H9 (cell line): ENCODE results near the gene TRIM10. TPM values are rescaled to one million over a fixed set of nuclear protein-coding genes. Genes with fewer than 3 reads are reported as not detected.

Experiments used
- DNase-seq: peaks from one replicate; pipeline ENCODE4 v3.0.0-alpha.2; 2017
- H2AFZ ChIP-seq: one replicate; pipeline ENCODE4 v1.6.1; 2013; ENCODE audit warnings: mild to moderate bottlenecking, low read length, control low read depth, moderate library complexity
- H2AK5ac ChIP-seq: 2 replicates; pipeline ENCODE4 v1.6.1; 2013; ENCODE audit warnings: low read length, control low read depth, mixed read lengths; ENCODE audit not compliant: insufficient read length
- H2BK120ac ChIP-seq: one replicate; pipeline ENCODE4 v1.6.1; 2013; ENCODE audit warnings: low read depth, mild to moderate bottlenecking, low read length, control low read depth, inconsistent platforms; ENCODE audit not compliant: poor library complexity, severe bottlenecking
- H2BK12ac ChIP-seq: 2 replicates; pipeline ENCODE4 v1.6.1; 2013; ENCODE audit warnings: low read length, control low read depth, mixed read lengths, low read depth; ENCODE audit not compliant: insufficient read length
- H2BK15ac ChIP-seq: 2 replicates; pipeline ENCODE4 v1.6.1; 2013; ENCODE audit warnings: low read depth, low read length, control low read depth
- H2BK20ac ChIP-seq: one replicate; pipeline ENCODE4 v1.6.1; 2013; ENCODE audit warnings: low read depth, mild to moderate bottlenecking, low read length, control low read depth, inconsistent platforms; ENCODE audit not compliant: poor library complexity, severe bottlenecking
- H2BK5ac ChIP-seq: 2 replicates; pipeline ENCODE4 v1.6.1; 2013; ENCODE audit warnings: low read length, control low read depth, mixed read lengths; ENCODE audit not compliant: insufficient read length
- H3K14ac ChIP-seq: 2 replicates; pipeline ENCODE4 v1.6.1; 2013; ENCODE audit warnings: low read length, control low read depth; ENCODE audit not compliant: insufficient read depth
- H3K18ac ChIP-seq: 2 replicates; pipeline ENCODE4 v1.6.1; 2013; ENCODE audit warnings: low read depth, mild to moderate bottlenecking, mixed read lengths, low read length, control low read depth; ENCODE audit not compliant: insufficient read length
- H3K23ac ChIP-seq: 2 replicates; pipeline ENCODE4 v1.6.1; 2013; ENCODE audit warnings: low read length, control low read depth, mixed read lengths, low read depth; ENCODE audit not compliant: insufficient read length
- H3K23me2 ChIP-seq: 2 replicates; pipeline ENCODE4 v1.6.1; 2013; ENCODE audit warnings: low read depth, mild to moderate bottlenecking, mixed read lengths, low read length, control low read depth; ENCODE audit not compliant: insufficient read length, poor library complexity, severe bottlenecking
- H3K27ac ChIP-seq: 2 replicates; pipeline ENCODE4 v1.5.1; 2013; ENCODE audit warnings: low read length, control low read depth, mixed read lengths, low read depth; ENCODE audit not compliant: insufficient read length
- H3K27me3 ChIP-seq: 2 replicates; pipeline ENCODE4 v1.6.1; 2013; ENCODE audit warnings: low read length, control low read depth, inconsistent platforms; ENCODE audit not compliant: insufficient read depth
- H3K4ac ChIP-seq: 2 replicates; pipeline ENCODE4 v1.6.1; 2013; ENCODE audit warnings: low read depth, mild to moderate bottlenecking, control low read depth, inconsistent platforms, low read length, moderate library complexity
- H3K4me1 ChIP-seq: 2 replicates; pipeline ENCODE4 v1.6.1; 2013; ENCODE audit warnings: low read length, control low read depth, inconsistent platforms; ENCODE audit not compliant: insufficient read depth
- H3K4me2 ChIP-seq: 2 replicates; pipeline ENCODE4 v1.6.1; 2013; ENCODE audit warnings: low read length, control low read depth, mixed read lengths; ENCODE audit not compliant: insufficient read length, insufficient read depth
- H3K56ac ChIP-seq: 2 replicates; pipeline ENCODE4 v1.6.1; 2013; ENCODE audit warnings: low read depth, mild to moderate bottlenecking, mixed read lengths, low read length, control low read depth; ENCODE audit not compliant: insufficient read length
- H3K79me1 ChIP-seq: 2 replicates; pipeline ENCODE4 v1.6.1; 2013; ENCODE audit warnings: low read depth, mild to moderate bottlenecking, moderate library complexity, low read length, control low read depth, inconsistent platforms; ENCODE audit not compliant: insufficient read depth, poor library complexity, severe bottlenecking
- H3K79me2 ChIP-seq: 2 replicates; pipeline ENCODE4 v1.6.1; 2013; ENCODE audit warnings: low read length, control low read depth, inconsistent platforms; ENCODE audit not compliant: insufficient read depth
- H3K9ac ChIP-seq: 2 replicates; pipeline ENCODE4 v1.6.1; 2013; ENCODE audit warnings: low read length, control low read depth, mixed read lengths; ENCODE audit not compliant: insufficient read length; ENCODE audit errors: extremely low read depth
- H3K9me3 ChIP-seq: one replicate; pipeline ENCODE4 v1.6.1; 2013; ENCODE audit warnings: low read depth, low read length, inconsistent platforms; ENCODE audit not compliant: control insufficient read depth
- H3T11ph ChIP-seq: one replicate; pipeline ENCODE4 v1.6.1; 2013; ENCODE audit warnings: mild to moderate bottlenecking, low read length, control low read depth, inconsistent platforms
- H4K20me1 ChIP-seq: one replicate; pipeline ENCODE4 v1.6.1; 2013; ENCODE audit not compliant: control insufficient read depth, insufficient read length, insufficient read depth
- H4K5ac ChIP-seq: 2 replicates; pipeline ENCODE4 v1.6.1; 2013; ENCODE audit warnings: low read depth, mild to moderate bottlenecking, mixed read lengths, low read length, control low read depth; ENCODE audit not compliant: insufficient read length
- H4K8ac ChIP-seq: replicated peaks from 2 replicates; pipeline ENCODE4 v1.6.1; 2013; ENCODE audit warnings: low read length, control low read depth, mixed read lengths, low read depth; ENCODE audit not compliant: insufficient read length
- H4K91ac ChIP-seq: 2 replicates; pipeline ENCODE4 v1.6.1; 2013; ENCODE audit warnings: low read depth, mild to moderate bottlenecking, moderate library complexity, mixed read lengths, low read length, control low read depth; ENCODE audit not compliant: insufficient read length
- H3K27ac Mint-ChIP-seq, 3 experiments: 2 replicates in 2 of 3; 3 replicates in 1 of 3; pipeline ENCODE4 v1.8.0; 2020 to 2021; ENCODE audit warnings: mixed read lengths in 3 of 3, mild to moderate bottlenecking in 1 of 3, moderate library complexity in 1 of 3
- H3K27me3 Mint-ChIP-seq: 2 replicates; pipeline ENCODE4 v1.8.0; 2021; ENCODE audit warnings: low read depth, mild to moderate bottlenecking, moderate library complexity, mixed read lengths
- H3K36me3 Mint-ChIP-seq, 3 experiments: 2 replicates in 2 of 3; 3 replicates in 1 of 3; pipeline ENCODE4 v1.8.0; 2020 to 2021; ENCODE audit warnings: low read depth in 3 of 3, mixed read lengths in 3 of 3; ENCODE audit not compliant: insufficient read depth in 1 of 3
- H3K4me1 Mint-ChIP-seq, 2 experiments: 2 replicates each; pipeline ENCODE4 v1.8.0; 2020; ENCODE audit warnings: mixed read lengths in 2 of 2
- H3K4me3 Mint-ChIP-seq, 2 experiments: 2 replicates in 1 of 2; 3 replicates in 1 of 2; pipeline ENCODE4 v1.8.0; 2020 to 2021; ENCODE audit warnings: mild to moderate bottlenecking in 2 of 2, mixed read lengths in 2 of 2, moderate library complexity in 1 of 2
- H3K9me3 Mint-ChIP-seq, 2 experiments: 2 replicates in 1 of 2; 3 replicates in 1 of 2; pipeline ENCODE4 v1.8.0; 2020; ENCODE audit warnings: mild to moderate bottlenecking in 2 of 2, mixed read lengths in 2 of 2, moderate library complexity in 1 of 2
- WGBS: extraction: QIAGEN DNeasy Blood & Tissue Kit; methylation state at CpG from one replicate; pipeline ENCODE4 v1.1.7; 2013; ENCODE audit warnings: missing lambda C conversion rate, low lambda C conversion rate, mixed read lengths; ENCODE audit not compliant: insufficient read length; ENCODE audit errors: extremely low coverage; 5-methylcytosine and 5-hydroxymethylcytosine counted together
- total RNA-seq: library from RNA; stranded (reverse); gene quantifications from 2 replicates; pipeline ENCODE4 v1.2.1, GENCODE V29; 2021
- TF ChIP-seq, protein P1 (sequence below): fragments of 200-600 bp; sonication (generic); conservative IDR thresholded peaks from 3 replicates; pipeline ENCODE4 v1.8.0; 2021; ENCODE audit warnings: antibody characterized with exemption, mild to moderate bottlenecking

Gene TRIM10
- total RNA-seq, 1 experiment from 2014 or later = 0.07 TPM

DNA sequence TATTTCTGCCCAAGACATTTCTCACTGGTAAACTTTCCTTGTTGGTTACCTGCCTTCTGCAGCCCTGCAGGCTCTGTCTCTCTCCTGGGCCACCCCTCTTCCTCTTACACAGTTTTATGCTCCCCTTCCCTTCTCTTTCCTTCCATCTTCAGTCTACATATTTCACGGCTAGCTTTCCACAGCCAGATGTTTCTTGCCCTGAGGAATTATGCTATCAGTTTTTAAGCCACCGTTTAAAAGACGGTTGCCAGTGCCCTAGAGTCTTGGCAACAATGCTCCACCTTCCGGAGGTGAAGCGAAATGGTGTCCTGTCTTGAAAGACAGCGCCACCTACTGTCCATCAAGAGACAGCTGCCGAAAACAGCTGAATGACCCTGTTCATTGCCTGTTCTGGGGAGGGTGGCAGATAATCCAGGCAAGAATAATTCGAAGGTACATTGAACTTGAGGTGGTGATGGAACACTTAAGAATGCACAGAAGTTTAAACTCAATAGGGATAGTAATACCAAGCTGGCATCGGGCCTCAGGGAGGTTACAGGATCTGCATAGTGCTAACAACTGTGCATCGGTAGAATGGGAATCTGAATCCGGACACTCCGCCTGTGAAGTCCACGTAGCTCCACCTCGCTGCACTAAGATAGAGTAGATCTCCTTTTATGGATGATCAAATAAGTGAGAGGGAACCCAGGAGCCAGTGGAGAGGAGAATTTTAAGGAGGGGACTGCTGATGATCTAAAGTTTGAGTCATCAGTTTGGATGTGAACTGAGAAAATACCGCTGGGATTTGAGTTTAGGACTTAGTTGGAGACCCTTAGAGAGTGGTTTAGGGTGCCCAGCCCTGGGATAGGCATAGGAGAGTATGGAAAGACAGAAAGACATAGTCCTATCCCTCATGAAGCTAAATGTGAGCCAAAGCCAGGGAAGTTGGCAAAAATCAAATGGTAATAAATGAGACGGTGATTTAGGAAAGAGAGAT, 29.8 kb downstream of the TRIM10 start:
- no peaks in the 10 kb centered on the region for H3K9me3 ChIP-seq
- Mint-ChIP-seq H3K9me3 (no peaks in the 10 kb centered on the region), H3K27ac (no peak overlapping the region), H3K4me3 (peak overlapping the region in 1 of 2 experiments; percentile 16; a peak in 1 of 5 replicates), H3K27me3 (peaks cover 77% of the 10 kb centered on the region), H3K4me1 (peaks cover 5 to 12% of the 10 kb centered on the region in 2 experiments), H3K36me3 (no peaks in the 10 kb centered on the region)
- H3K9ac ChIP-seq = no peak overlapping the region
- peak overlapping the region; percentile 13 for H3K4me2 ChIP-seq
- H4K20me1 ChIP-seq = no peaks in the 10 kb centered on the region
- no peak overlapping the region for H2AFZ ChIP-seq
- no peaks in the 10 kb centered on the region for H3K79me1 ChIP-seq
- no peak overlapping the region for H3K27ac ChIP-seq
- no peak overlapping the region for H3K14ac ChIP-seq
- peaks cover 11% of the 10 kb centered on the region for H3K23me2 ChIP-seq
- no peak overlapping the region for H4K5ac ChIP-seq
- no peaks in the 10 kb centered on the region for H3K4me1 ChIP-seq
- H3K18ac ChIP-seq = no peak overlapping the region
- no peak overlapping the region for H3T11ph ChIP-seq
- H2AK5ac ChIP-seq = no peak overlapping the region
- no peak overlapping the region for H2BK120ac ChIP-seq
- H3K4ac ChIP-seq = no peak overlapping the region
- H2BK12ac ChIP-seq = no peak overlapping the region
- H3K23ac ChIP-seq = no peak overlapping the region
- no peak overlapping the region for H4K8ac ChIP-seq
- H3K79me2 ChIP-seq = no peaks in the 10 kb centered on the region
- H2BK20ac ChIP-seq = no peak overlapping the region
- no peak overlapping the region for H3K56ac ChIP-seq
- H4K91ac ChIP-seq = no peak overlapping the region
- WGBS = no CpG with 5 or more reads among the region's 16 CpGs
- no peak overlapping the region for H2BK5ac ChIP-seq
- H2BK15ac ChIP-seq = no peak overlapping the region
- H3K27me3 ChIP-seq = peaks cover 21% of the 10 kb centered on the region; the same call in 1 of the 2 replicates
- peak; percentile 75 for DNase-seq
- TF ChIP-seq, protein P1, sequence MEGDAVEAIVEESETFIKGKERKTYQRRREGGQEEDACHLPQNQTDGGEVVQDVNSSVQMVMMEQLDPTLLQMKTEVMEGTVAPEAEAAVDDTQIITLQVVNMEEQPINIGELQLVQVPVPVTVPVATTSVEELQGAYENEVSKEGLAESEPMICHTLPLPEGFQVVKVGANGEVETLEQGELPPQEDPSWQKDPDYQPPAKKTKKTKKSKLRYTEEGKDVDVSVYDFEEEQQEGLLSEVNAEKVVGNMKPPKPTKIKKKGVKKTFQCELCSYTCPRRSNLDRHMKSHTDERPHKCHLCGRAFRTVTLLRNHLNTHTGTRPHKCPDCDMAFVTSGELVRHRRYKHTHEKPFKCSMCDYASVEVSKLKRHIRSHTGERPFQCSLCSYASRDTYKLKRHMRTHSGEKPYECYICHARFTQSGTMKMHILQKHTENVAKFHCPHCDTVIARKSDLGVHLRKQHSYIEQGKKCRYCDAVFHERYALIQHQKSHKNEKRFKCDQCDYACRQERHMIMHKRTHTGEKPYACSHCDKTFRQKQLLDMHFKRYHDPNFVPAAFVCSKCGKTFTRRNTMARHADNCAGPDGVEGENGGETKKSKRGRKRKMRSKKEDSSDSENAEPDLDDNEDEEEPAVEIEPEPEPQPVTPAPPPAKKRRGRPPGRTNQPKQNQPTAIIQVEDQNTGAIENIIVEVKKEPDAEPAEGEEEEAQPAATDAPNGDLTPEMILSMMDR = peak; percentile 99
